NCI-H2107 treated with DMSO at 0.1 percent for 48 hours (cell line): ENCODE measurements around the gene NDUFAF5.
"Not testable (repeated sequence)": the region's sequence is repeated elsewhere in the genome, so short reads cannot be mapped to it uniquely, and the experiment has no call there.

Source experiments
- DNase-seq: peaks from one replicate; lab custom pipeline; 2025; ENCODE audit not compliant: unreplicated experiment; lab: John Stamatoyannopoulos, UW

Gene NDUFAF5

DNA sequence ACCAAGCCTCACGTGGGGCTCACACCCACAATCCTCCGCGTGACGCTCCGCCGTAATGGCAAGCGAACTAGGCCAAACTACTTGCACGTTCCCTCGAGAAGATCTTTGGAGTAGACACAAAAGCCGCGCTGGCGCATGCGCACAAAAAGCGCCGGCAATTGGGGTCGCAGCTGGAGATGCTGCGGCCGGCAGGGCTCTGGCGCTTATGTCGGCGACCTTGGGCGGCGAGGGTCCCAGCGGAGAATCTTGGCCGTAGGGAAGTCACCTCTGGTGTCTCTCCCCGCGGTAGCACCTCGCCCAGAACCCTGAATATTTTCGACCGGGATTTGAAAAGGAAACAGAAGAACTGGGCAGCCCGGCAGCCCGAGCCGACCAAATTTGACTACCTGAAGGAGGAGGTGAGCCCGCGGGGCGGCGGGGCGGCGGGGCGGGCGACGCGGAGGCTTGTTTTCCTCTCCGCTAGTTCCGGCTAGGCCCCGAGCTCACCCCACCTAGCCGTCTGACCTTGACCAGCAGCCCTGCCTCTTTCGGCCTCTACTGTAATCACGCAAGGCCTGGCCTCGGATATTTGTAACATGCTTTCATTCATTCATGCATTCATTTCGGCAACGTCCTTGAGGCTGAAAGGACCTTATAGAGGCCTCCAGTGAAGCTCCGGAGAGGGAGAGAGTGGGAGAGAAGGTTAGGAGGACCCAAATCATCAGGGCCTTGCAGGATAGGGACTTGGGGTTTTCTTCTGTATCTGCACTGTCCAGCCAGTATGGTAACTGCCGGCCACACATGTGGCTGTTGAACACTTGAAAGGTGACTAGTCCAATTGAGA is at the start of gene NDUFAF5, which contains the start of gene ESF1:
TSS of gene NDUFAF5 (plus strand) at position 136 of the 823 bp plus-strand sequence. CDS start at position 177, 41 bp downstream.
TSS of gene ESF1 (minus strand) at position 27 of the 823 bp plus-strand sequence. CDS start 1,779 bp downstream, outside the sequence.
- peak; percentile 77 for DNase-seq

DNA sequence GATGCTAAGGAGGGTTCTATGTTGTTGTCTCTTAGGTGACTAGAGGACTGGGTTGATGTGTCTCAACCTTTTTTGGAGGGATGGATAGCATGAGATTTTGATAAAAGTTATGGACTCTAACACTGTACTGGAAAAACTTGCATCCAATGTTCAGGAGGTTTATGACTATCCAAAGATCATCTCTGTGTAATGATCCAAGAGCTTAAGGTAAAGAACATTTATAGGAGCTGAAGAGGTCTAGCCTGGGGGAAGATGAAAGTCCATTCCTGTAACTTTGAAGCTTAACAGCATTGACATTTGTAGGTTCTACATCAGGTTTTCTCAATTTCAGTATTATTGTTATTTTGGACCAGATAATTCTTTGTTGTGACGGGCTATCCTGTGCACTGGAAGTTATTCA is 49.0 kb upstream of the NDUFAF5 start:
- DNase-seq, result no peak

GRCh38 chr20:13736436-13737191 is 48.2 kb upstream of the NDUFAF5 start:
- DNase-seq, result no peak

DNA sequence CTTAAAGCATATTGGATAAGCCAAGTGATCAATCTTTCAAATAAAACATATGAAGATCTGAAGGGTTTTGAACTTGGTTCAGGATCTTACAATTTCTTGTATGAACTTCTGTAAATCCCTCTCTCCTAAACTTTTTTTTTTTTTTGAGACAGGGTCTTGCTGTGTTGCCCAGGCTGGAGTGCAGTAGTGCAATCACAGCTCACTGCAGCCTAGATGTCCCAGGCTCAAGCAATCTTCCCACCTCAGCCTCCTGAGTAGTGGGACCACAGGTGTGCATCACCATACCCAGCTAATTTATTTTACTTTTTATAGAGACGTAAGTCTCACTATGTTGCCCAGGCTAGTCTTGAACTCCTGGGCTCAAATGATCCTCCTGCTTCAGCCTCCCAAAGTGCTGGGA is 46.6 kb upstream of the NDUFAF5 start:
- DNase-seq, result not testable (repeated sequence)

- no peak for DNase-seq
These were observed 44.8 kb upstream of the NDUFAF5 start for GRCh38 chr20:13739731-13740649.

- DNase-seq, result no peak
These were observed 42.9 kb upstream of the NDUFAF5 start for GRCh38 chr20:13741879-13742278.

- no peak for DNase-seq
These were observed 40.5 kb upstream of the NDUFAF5 start for GRCh38 chr20:13744352-13744751.

- DNase-seq, result no peak
These were observed 39.0 kb upstream of the NDUFAF5 start for GRCh38 chr20:13745784-13746183.

DNA sequence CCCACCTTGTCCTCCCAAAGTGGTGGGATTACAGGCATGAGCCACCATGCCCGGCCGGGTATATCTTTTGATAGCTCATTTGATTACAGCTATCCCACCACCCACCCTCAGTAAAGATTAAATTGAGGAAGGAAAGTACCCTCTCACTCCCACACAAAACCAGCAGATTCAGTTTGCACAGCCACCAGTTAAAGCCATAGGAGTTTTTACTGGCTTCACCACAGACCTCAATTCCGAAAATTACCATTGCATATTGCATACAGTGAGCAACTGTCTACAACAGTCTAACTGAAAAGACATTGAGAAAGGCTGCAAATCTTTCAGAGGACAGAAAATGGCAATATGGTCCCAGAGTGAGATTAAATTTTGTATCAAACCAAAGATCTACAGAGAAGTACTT is 35.0 kb upstream of the NDUFAF5 start:
- DNase-seq, result no peak

- DNase-seq, result no peak
These were observed 31.3 kb upstream of the NDUFAF5 start for GRCh38 chr20:13753436-13754036.

DNA sequence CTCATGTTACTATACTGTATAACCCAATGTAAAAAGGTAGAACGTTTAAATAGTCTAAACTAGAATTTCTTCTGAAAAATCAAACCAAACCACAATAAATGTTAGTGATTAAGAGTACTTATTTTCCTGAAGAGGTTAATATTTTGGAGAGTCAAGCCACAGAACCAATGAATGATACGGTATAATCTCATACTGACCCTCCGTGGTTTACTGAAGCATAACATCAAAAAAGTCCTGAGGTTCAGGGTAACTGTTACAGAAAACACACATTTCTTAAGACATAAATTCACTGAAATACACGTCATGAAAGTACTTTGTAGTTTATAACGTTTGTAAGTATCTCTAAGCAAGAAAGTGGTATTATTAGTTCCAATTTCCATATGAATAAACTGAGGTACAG is 29.0 kb upstream of the NDUFAF5 start:
- no peak for DNase-seq

GRCh38 chr20:13756551-13756950 is 28.3 kb upstream of the NDUFAF5 start:
- no peak for DNase-seq

GRCh38 chr20:13758884-13759283 is 25.9 kb upstream of the NDUFAF5 start:
- DNase-seq, result no peak

GRCh38 chr20:13760451-13760946 is 24.3 kb upstream of the NDUFAF5 start:
- DNase-seq, result not testable (repeated sequence)

DNA sequence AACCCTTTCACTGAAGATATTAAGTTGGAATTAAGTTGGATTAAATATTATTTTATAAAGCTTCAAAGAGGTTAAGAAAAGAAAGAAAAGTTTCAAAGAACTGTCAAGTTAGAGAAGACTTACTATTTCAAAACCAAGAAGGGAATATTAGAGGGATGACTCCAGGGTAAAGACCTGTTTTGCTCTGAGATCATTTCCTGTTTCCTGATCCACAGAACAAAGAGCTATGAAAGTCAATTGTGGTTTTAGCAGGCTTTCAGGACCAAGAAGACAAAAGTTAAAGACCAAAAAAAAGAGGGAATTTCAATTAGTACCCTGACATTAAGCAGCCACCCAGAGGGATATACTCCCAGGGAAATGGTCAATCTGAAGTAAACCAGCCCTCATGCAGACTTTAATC is 19.5 kb upstream of the NDUFAF5 start:
- no peak for DNase-seq

GRCh38 chr20:13765868-13766416 is 18.9 kb upstream of the NDUFAF5 start:
- DNase-seq, result no peak

DNA sequence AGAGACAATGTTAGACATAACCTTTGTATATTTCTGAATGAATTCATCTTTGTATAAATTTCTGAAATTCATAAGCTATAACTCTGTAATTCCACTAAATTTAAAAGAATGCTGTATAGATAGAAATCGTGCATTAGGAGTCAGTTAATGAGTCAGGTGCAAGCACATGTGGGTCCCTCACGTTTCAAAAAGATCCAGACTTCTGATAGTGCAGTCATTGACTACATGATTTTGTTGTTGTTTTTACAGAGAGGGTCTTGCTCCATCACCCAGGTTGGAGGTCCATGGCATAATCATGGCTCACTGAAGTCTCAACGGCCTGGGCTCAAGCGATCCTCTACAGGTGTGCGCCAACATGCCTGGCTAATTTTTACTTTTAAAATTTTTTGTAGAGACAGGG is 14.7 kb upstream of the NDUFAF5 start:
- DNase-seq, result no peak

DNA sequence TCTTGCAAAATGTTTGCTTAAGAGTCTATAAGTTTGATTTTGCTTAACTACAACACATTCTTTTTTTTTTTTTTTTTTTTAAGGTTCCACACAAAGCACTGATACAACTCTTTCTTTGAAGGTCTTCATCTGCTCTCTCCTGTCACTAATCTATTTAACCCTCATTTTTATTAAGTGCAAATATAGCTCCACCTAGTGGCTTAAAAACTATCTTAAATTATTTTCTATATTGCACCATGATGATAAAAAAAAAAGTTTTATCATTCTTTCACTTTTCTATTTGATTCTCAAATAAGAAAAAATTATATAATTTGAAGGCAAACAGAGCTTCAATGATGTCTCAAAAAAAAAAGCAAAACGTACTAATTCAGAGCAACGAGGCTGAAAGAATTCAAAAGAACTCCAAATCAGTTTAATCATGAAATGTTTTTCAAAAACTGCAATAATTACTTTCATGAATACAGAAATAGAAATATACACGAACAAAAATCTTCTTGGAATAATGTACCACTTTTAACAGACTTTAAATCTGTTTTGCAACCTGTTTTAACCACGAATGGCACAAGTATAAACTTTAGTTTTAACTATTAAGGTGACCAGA is 12.9 kb upstream of the NDUFAF5 start:
- peak; percentile 9 for DNase-seq

GRCh38 chr20:13772529-13772928 is 12.3 kb upstream of the NDUFAF5 start:
- DNase-seq, result no peak

GRCh38 chr20:13775867-13776266 is 9.0 kb upstream of the NDUFAF5 start:
- no peak for DNase-seq
